ENCODE data around the gene SLC26A11.

- TF ChIP-seq, protein P1, sequence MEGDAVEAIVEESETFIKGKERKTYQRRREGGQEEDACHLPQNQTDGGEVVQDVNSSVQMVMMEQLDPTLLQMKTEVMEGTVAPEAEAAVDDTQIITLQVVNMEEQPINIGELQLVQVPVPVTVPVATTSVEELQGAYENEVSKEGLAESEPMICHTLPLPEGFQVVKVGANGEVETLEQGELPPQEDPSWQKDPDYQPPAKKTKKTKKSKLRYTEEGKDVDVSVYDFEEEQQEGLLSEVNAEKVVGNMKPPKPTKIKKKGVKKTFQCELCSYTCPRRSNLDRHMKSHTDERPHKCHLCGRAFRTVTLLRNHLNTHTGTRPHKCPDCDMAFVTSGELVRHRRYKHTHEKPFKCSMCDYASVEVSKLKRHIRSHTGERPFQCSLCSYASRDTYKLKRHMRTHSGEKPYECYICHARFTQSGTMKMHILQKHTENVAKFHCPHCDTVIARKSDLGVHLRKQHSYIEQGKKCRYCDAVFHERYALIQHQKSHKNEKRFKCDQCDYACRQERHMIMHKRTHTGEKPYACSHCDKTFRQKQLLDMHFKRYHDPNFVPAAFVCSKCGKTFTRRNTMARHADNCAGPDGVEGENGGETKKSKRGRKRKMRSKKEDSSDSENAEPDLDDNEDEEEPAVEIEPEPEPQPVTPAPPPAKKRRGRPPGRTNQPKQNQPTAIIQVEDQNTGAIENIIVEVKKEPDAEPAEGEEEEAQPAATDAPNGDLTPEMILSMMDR (IDR thresholded peaks at IDR 0.05): no peak
- TF ChIP-seq EP300 (IDR thresholded peaks at IDR 0.05) (no peak), POLR2AphosphoS5 (IDR thresholded peaks at IDR 0.05) (no peak)
These were observed 7.4 kb downstream of the SLC26A11 start for GRCh38 chr17:80227666-80228065.

All from gastroesophageal sphincter (tissue), 3 donors.